Measurements from ENCODE around the gene PKN2.
A peak's percentile ranks its signal among the peaks of the same experiment; 100 is the strongest.

The PKN2 gene

DNA sequence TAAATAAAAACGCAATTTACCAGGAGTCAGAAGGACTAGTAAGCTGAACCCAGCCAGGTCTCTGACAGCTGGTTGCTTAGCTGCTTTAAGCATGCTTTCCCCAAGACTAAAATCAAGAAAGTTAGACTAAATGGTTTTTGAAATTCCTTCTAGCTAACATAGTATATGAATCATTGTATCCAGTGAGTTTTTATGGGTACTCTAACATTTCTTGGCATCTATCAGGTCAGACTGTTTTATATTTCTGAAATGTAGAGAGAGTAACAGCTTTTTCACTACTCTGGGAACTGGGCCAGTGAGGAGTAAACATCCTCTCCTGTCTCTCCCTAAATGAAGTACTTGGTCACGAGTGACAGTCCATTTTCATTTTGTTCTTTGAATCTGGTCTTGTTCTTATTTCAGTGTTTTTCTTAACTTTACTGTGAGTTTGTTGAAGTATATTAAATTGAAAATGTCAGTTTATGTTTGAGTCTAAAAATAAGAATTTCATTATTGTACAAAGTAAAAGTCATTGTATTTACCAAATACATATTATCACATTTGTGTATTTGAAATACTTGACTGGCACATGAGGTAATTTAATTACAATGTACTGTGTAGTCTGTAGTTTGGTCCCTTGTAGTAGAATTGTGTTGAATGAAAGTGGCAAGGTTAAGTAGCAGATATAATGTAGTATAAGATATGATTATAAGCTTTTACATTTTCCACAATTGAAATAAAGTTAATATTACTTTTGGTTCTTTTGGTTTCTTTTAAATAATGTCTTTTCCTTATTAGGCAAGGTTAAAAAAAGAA lies 47.6 kb downstream of the PKN2 start:
- FAIRE-seq (peak; percentile 84), DNase-seq (ENCODE audit: low spot score) (peak; percentile 60)

DNA sequence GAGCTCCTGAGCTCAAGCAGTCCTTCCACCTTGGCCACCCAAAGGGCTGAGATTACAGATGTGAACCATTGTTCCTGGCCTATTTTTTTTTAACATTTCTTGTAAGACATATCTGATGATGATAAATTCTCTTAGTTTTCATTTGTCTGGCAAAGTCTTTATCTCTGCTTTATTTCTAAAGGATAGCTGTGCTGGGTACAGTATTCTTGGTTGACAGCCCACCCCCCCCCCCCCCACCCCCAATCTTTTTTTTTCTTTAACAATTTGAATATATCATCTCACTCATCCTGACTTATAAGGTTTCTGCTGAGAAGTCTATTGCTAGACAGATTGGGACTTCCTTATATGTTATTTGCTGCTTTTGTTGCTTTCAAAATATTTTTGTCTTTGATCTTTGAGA lies 51.3 kb downstream of the PKN2 start:
- DNase-seq (ENCODE audit: low spot score) (no peak), FAIRE-seq (no peak)

GRCh38 chr1:88735909-88736308 lies 51.8 kb downstream of the PKN2 start:
- DNase-seq (ENCODE audit: low spot score): no peak
- no peak for FAIRE-seq

GRCh38 chr1:88736633-88737248 lies 52.7 kb downstream of the PKN2 start:
- DNase-seq (ENCODE audit: low spot score) (no peak), FAIRE-seq (no peak)

DNA sequence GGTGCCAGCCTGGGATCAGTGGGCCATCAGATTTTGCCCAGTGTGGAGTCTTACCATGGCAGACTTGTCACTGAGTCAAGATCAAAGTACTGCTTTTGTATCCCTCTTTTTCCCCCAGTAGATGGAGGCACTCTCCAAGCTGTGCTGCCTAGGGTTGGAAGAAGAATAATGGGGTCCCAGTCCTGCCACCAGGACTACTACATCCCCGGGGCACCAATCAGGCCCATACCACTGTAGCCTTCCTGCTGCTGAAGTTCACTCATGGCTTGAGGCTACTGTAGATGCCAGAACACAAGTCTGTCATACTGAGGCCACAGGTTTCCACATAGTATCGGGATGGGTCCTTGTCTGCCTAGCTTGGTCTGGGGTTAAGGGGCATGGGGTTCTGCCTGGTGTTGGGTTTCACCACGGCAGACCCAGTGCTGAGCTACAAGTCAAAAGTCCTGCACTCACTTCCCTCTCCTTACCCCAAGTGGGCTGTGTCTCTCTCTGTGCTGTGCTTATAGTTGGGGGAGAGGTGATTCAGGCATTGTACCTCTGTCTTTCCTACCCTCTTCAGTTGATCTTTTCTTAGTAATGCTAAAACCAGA lies 53.4 kb downstream of the PKN2 start:
- FAIRE-seq (no peak), DNase-seq (ENCODE audit: low spot score) (no peak)

GRCh38 chr1:88740784-88741183 lies 56.7 kb downstream of the PKN2 start:
- FAIRE-seq (no peak), DNase-seq (ENCODE audit: low spot score) (no peak)

- FAIRE-seq: peak; percentile 62
- DNase-seq (ENCODE audit: low spot score): no peak
These were observed 57.3 kb downstream of the PKN2 start for GRCh38 chr1:88741413-88741812.

- DNase-seq (ENCODE audit: low spot score) (no peak), FAIRE-seq (peak; percentile 12)
These were observed 58.5 kb downstream of the PKN2 start for GRCh38 chr1:88742531-88742930.

DNA sequence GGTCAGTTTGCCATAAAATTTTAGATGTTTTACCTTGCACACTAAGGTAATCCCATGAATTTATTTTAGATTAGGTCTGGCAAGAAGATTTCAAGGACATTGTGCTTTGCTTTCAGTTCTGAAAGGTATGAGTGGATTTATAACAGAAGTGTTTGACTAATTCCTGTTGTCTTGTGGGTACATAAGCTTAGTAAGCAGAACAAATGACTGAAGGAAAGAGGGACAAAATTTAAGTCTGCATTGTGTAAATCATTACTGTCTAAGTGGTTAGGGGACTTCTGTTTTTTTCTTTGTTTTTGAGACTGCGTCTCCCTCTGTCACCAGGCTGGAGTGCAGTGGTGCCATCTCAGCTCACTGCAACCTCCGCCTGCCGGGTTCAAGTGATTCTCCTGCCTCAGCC lies 60.1 kb downstream of the PKN2 start:
- no peak for FAIRE-seq
- no peak for DNase-seq (ENCODE audit: low spot score)

GRCh38 chr1:88746916-88747315 lies 62.8 kb downstream of the PKN2 start:
- FAIRE-seq: no peak

DNA sequence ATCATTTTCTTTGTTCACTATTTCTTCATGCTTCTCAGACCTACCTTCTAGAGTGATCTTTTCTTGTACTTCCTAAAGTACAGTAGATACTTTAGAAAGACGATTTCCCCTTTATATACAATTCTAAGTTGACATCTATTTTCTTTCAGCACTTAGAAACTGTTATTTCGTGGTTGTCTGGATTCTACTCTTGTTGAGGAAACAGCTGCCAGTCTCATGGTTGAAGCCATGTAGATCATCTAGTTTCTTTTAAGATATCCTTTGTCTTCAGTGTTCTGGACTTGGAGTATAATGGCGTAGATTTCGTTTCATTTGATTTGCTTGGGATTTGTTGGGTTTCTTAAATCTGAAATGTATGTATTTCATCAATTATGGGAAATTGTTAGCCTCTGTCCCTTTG lies 67.6 kb downstream of the PKN2 start:
- FAIRE-seq (no peak), DNase-seq (ENCODE audit: low spot score) (no peak)

More at GRCh38 chr1:88746916-88747315, 62.8 kb downstream of the PKN2 start:
- no peak for DNase-seq (ENCODE audit: low spot score)

GRCh38 chr1:88753506-88753905 lies 69.4 kb downstream of the PKN2 start:
- DNase-seq (ENCODE audit: low spot score) (no peak), FAIRE-seq (no peak)

GRCh38 chr1:88763649-88764406 lies 79.8 kb downstream of the PKN2 start:
- no peak for FAIRE-seq

GRCh38 chr1:88768187-88768586 lies 84.1 kb downstream of the PKN2 start:
- DNase-seq (ENCODE audit: low spot score): no peak
- no peak for FAIRE-seq

More at GRCh38 chr1:88763649-88764406, 79.8 kb downstream of the PKN2 start:
- DNase-seq (ENCODE audit: low spot score): peak; percentile 22

GRCh38 chr1:88768816-88769215 lies 84.7 kb downstream of the PKN2 start:
- FAIRE-seq (no peak), DNase-seq (ENCODE audit: low spot score) (no peak)

DNA sequence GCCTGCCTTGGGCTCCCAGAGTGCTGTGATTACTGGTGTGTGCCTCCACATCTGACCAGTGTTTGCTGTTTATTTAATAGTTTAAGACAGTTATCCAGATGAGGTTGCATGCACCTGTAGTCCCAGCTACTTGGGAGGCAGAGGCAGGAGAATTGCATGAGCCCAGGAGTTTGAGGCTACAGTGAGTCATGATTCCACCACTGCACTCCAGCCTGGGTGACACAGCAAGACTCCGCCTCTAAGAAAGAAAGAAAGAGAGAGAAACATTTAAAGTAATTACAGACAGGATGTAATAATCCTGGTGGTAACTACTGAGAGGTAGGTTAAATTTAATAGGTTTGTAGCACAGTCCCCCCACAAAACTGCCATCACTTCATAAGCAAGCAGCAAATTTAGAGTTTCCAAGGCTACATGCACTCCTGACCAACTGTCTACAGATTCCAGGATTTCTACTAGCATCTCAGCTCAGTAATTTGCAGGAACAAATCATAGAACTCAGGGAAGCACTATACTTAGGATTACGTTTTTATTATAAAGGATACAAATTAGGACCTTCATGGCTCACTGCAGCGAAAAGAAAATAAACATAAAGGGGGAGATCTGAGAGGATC lies 89.6 kb downstream of the PKN2 start:
- FAIRE-seq: peak; percentile 88
- peak; percentile 70 for DNase-seq (ENCODE audit: low spot score)

GRCh38 chr1:88774151-88774556 lies 90.1 kb downstream of the PKN2 start:
- DNase-seq (ENCODE audit: low spot score) (peak; percentile 72), FAIRE-seq (peak; percentile 79)

DNA sequence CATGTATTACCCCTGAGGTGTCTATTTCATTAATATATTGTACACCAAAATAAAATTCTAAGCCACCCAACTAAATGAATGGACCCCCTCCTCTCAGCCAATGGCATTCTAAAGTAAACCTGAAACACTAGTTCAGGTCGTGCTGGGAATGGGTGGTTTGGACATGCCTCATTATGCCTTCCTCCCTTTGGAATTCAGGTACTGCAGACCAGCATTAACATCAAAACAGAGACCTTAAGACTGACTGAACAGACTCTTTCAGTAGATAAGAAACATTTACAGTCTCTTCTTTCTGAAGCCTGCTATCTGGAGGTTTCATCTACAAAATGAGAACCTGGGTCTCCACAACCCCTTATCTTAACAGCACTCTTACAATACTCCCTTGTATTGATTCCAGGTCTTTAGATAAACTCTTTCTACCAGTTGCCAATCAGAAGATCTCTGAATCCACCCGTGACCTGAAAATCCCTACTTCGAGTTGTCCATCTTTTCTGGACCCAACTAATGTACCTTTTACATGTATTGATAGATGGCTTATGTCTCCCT lies 93.6 kb downstream of the PKN2 start:
- FAIRE-seq: no peak
- DNase-seq (ENCODE audit: low spot score): no peak

DNA sequence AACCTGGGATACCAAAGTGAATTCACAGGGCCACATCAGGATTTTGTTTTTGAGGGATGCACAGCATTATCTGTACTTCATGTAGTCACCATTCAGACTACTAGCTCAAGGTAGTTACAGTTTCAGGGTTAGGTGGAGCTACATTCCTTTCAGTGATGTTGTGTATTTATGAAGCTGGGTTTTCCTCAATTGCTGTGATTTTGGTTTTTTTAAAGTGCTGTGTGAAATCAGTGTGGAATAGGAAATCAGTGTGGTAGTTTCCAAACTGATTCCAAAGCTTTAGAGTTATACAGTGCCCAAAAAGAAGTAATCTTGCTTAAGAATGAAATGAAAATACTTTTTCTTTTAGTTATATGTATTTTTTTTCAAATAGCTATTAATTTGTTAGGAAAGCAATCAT lies 95.8 kb downstream of the PKN2 start:
- FAIRE-seq (no peak), DNase-seq (ENCODE audit: low spot score) (no peak)

DNA sequence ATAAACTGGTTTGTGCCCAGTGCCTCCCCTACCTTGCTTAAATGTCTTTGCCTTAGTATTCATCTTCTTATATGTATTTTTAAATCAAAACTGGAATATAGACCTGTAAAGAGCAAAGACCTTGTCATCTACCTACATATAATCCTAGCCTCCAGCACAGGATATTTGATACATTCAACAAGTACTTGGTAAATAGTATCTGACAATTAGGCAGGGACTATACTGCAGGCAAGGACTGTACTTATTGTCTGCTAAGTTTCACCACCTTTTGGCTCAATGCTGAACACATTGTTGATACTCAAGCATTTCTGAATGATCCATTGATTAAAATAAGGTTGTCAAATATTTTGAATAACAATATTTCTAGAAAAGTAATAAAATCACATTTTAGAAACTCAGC lies 96.4 kb downstream of the PKN2 start:
- no peak for FAIRE-seq
- no peak for DNase-seq (ENCODE audit: low spot score)

GRCh38 chr1:88783145-88783544 lies 99.1 kb downstream of the PKN2 start:
- DNase-seq (ENCODE audit: low spot score) (no peak), FAIRE-seq (no peak)
